ENCODE data around the gene CTBS. TPM values are rescaled to one million over a fixed set of nuclear protein-coding genes. Genes with fewer than 3 reads are reported as not detected.
"Not testable (repeated sequence)": the region's sequence is repeated elsewhere in the genome, so short reads cannot be mapped to it uniquely, and the experiment has no call there.

CTBS gene
- total RNA-seq, 1 donor from 2014 or later, result 22.1 TPM

GRCh38 chr1:84584126-84584525 is 9.9 kb upstream of the CTBS start:
- no peak for DNase-seq (ENCODE audit: low read depth)

- DNase-seq (ENCODE audit: low read depth), result no peak
Measured at GRCh38 chr1:84583648-84584047, 9.4 kb upstream of the CTBS start.

GRCh38 chr1:84582802-84583587 is 8.8 kb upstream of the CTBS start:
- peak; percentile 71 for DNase-seq (ENCODE audit: low read depth)

GRCh38 chr1:84581648-84582047 is 7.4 kb upstream of the CTBS start:
- DNase-seq (ENCODE audit: low read depth), result no peak

- DNase-seq (ENCODE audit: low read depth), result no peak
Measured at GRCh38 chr1:84574936-84575335, 696 bp upstream of the CTBS start.

GRCh38 chr1:84573481-84573966 is 716 bp downstream of the CTBS start:
- no peak for DNase-seq (ENCODE audit: low read depth)

- peak; percentile 7 for DNase-seq (ENCODE audit: low read depth)
Measured at GRCh38 chr1:84571150-84571535, 3.1 kb downstream of the CTBS start.

GRCh38 chr1:84570436-84571149 is 3.6 kb downstream of the CTBS start:
- DNase-seq (ENCODE audit: low read depth), result peak; percentile 7

GRCh38 chr1:84569216-84569615 is 5.0 kb downstream of the CTBS start:
- DNase-seq (ENCODE audit: low read depth), result no peak

- DNase-seq (ENCODE audit: low read depth), result no peak
Measured at GRCh38 chr1:84550826-84551225, 23.4 kb downstream of the CTBS start.

GRCh38 chr1:84541679-84542078 is 32.6 kb downstream of the CTBS start:
- no peak for DNase-seq (ENCODE audit: low read depth)

- DNase-seq (ENCODE audit: low read depth), result peak; percentile 31
Measured at GRCh38 chr1:84540759-84541158, 33.5 kb downstream of the CTBS start.

GRCh38 chr1:84539972-84540371 is 34.3 kb downstream of the CTBS start:
- DNase-seq (ENCODE audit: low read depth), result no peak

GRCh38 chr1:84538599-84538998 is 35.6 kb downstream of the CTBS start:
- no peak for DNase-seq (ENCODE audit: low read depth)

- DNase-seq (ENCODE audit: low read depth), result no peak
Measured at GRCh38 chr1:84525779-84526178, 48.5 kb downstream of the CTBS start.

- DNase-seq (ENCODE audit: low read depth), result no peak
Measured at GRCh38 chr1:84524590-84524989, 49.6 kb downstream of the CTBS start.

GRCh38 chr1:84510668-84511067 is 63.6 kb downstream of the CTBS start:
- no peak for DNase-seq (ENCODE audit: low read depth)

- DNase-seq (ENCODE audit: low read depth), result no peak
Measured at GRCh38 chr1:84510165-84510564, 64.1 kb downstream of the CTBS start.

- no peak for DNase-seq (ENCODE audit: low read depth)
Measured at GRCh38 chr1:84509029-84509428, 65.2 kb downstream of the CTBS start.

GRCh38 chr1:84508510-84508909 is 65.7 kb downstream of the CTBS start:
- DNase-seq (ENCODE audit: low read depth), result no peak

- not testable (repeated sequence) for DNase-seq (ENCODE audit: low read depth)
Measured at GRCh38 chr1:84507887-84508286, 66.4 kb downstream of the CTBS start.

GRCh38 chr1:84506729-84507453 is 67.3 kb downstream of the CTBS start:
- DNase-seq (ENCODE audit: low read depth), result no peak
